Measurements from ENCODE around the gene MYO3B.

- TF ChIP-seq, protein P1, sequence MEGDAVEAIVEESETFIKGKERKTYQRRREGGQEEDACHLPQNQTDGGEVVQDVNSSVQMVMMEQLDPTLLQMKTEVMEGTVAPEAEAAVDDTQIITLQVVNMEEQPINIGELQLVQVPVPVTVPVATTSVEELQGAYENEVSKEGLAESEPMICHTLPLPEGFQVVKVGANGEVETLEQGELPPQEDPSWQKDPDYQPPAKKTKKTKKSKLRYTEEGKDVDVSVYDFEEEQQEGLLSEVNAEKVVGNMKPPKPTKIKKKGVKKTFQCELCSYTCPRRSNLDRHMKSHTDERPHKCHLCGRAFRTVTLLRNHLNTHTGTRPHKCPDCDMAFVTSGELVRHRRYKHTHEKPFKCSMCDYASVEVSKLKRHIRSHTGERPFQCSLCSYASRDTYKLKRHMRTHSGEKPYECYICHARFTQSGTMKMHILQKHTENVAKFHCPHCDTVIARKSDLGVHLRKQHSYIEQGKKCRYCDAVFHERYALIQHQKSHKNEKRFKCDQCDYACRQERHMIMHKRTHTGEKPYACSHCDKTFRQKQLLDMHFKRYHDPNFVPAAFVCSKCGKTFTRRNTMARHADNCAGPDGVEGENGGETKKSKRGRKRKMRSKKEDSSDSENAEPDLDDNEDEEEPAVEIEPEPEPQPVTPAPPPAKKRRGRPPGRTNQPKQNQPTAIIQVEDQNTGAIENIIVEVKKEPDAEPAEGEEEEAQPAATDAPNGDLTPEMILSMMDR (IDR thresholded peaks at IDR 0.05) = no peak
- no peak for TF ChIP-seq POLR2A (IDR thresholded peaks at IDR 0.05)
These were observed 71.8 kb downstream of the MYO3B start for GRCh38 chr2:170249761-170250160.

Data from uterus (tissue), 2 donors.